ENCODE measurements around the gene CNTN3.

The CNTN3 gene

DNA sequence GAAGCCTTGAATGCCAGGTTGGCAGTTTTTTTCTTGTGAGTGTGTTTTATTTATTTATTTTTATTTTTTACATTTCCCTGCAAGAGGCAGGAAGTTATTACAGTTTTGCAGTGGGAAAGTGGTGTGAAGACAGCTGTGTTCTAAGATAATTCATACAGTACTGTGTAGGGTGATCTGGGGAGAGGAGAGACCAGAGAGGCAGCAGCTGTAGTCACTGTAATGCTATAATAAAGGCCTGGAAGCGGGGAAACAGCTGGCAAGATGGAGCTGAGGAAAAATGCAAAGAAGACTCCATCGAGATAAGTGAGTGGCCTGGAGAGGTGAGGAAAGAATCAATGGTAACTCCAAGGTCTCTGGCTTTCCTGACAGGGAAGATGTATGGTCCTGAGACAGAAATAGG lies 23.1 kb downstream of the CNTN3 start:
- ATAC-seq (no peak), DNase-seq (no peak)
- Mint-ChIP-seq H3K4me1 (no peaks in the 10 kb centered on the region), H3K27me3 (no peaks in the 10 kb centered on the region), H3K27ac (peak overlapping the region in 1 of 2 donors; percentile 53), H3K4me3 (no peak overlapping the region), H3K9me3 (peaks cover 12 to 15% of the 10 kb centered on the region in 2 donors)

DNA sequence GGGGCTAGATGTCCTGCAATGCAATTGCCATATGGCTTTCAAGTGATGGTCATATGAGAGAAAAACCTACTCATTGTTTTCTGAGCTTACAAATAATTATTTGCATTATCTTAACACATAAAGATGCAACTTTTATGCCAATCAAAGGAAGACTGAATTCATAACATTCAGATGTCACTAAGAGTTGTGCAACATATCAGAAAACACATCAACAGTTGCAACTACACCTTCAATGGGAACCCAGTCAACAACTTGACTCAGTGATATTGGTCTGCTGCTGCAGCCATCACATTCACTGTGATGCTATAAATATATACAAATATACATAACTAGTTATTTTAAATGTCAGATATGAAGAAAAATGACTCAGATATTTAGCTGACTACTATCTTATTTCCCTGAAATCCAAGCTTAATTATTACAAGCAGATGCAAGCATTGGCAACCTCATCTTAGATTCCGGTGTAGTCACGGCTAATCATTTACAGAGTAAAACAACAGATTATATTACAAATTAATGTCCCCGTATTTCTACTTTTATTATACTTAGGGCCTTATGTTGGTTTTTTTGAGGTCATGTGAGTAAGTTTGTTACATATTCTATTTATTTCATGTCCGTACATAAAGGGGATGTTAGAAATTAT lies 23.7 kb downstream of the CNTN3 start:
- Mint-ChIP-seq H3K27ac (no peak overlapping the region), H3K4me3 (no peak overlapping the region), H3K9me3 (peaks cover 12 to 15% of the 10 kb centered on the region in 2 donors), H3K4me1 (no peaks in the 10 kb centered on the region), H3K27me3 (no peaks in the 10 kb centered on the region)
- no peak for DNase-seq
- no peak for ATAC-seq

DNA sequence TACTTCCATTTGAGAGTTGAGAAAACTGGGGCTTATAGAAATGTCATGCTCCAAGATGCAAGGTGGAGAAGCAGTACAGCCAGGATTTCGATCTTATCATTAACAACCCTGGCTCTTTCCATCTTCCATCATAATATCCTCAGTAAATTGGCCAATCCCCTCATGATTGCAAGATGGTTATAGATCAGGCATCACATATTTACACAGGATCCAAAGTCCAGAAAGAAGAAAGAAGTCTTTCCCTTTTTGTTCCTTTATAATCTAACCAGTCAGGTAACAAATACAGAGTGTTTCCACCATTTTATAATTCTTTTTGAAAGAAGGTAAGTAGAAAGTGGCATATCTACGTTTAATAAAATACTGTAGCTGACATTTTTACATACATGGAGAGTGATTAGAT lies 29.7 kb downstream of the CNTN3 start:
- DNase-seq (no peak), ATAC-seq (no peak)
- Mint-ChIP-seq H3K27me3 (no peaks in the 10 kb centered on the region), H3K9me3 (peaks cover 0 to 4% of the 10 kb centered on the region in 2 donors), H3K4me3 (no peak overlapping the region), H3K27ac (no peak overlapping the region), H3K4me1 (no peaks in the 10 kb centered on the region)

DNA sequence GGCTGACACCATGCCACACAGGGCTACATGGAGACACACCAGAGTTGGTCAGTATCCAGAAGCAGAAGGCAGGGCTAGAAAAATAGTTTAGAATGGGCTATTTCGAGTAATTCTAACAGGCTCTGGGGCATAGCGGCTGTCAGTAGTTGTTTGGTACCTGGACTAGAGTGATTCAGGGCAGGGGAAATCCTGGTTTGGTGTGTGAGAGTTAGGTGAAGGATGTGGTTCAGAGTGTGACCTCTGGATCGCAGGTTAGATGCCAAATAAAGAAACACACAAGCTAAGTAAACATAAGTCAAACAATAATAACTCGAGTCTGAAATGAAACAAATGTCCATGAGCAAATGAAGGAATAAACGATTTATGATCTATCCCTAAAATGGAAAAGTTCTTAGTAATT lies 31.5 kb downstream of the CNTN3 start:
- DNase-seq: no peak
- no peak for ATAC-seq
- H3K9me3 Mint-ChIP-seq: peaks cover 0 to 4% of the 10 kb centered on the region in 2 donors
- H3K27ac Mint-ChIP-seq: no peak overlapping the region
- no peaks in the 10 kb centered on the region for H3K4me1 Mint-ChIP-seq
- no peaks in the 10 kb centered on the region for H3K27me3 Mint-ChIP-seq
- H3K4me3 Mint-ChIP-seq: no peak overlapping the region

DNA sequence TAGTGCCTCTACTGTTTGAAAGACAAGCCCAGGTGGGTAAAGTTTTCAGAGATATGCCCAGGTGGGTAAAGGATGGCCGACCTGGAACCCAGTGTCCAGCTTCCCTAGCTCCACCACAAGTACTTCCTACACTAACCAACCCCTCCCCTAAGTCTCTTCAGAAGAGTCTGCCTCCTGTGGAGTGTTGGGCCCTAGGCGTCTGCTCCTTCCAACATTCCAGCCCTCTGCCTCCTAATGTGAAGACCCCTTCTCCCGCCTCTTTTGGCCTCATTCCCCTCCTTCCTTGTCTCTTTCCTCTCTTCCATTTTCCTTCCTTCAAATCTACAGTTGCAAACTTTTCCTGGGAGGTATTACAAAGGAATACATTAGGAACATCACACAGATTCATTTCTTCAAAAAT lies 38.6 kb downstream of the CNTN3 start:
- ATAC-seq (no peak), DNase-seq (no peak)
- H3K4me1 Mint-ChIP-seq: no peaks in the 10 kb centered on the region
- H3K27me3 Mint-ChIP-seq: no peaks in the 10 kb centered on the region
- peaks cover 9% of the 10 kb centered on the region in 2 donors for H3K9me3 Mint-ChIP-seq
- no peak overlapping the region for H3K4me3 Mint-ChIP-seq
- no peak overlapping the region for H3K27ac Mint-ChIP-seq

DNA sequence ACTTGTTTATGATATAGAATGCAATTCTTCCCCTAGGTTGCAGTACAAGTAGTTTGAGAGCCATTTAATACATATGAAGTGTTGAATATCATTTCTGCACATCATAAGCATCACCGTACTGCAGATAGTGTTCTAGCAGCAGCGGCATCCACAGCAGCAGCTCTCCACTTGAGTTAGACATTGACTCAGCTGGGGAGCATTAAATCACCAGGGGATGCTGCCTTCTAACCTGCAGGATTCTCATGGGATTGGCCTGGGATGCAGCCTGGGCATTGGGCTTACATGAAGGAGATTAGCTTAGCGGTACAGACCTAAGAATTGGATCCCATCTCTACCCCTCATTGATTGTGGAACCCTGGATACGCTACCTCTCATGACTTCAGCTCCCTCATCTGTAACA lies 43.3 kb downstream of the CNTN3 start:
- no peaks in the 10 kb centered on the region for H3K27me3 Mint-ChIP-seq
- H3K4me1 Mint-ChIP-seq: no peaks in the 10 kb centered on the region
- peaks cover 10 to 13% of the 10 kb centered on the region in 2 donors for H3K9me3 Mint-ChIP-seq
- no peak overlapping the region for H3K4me3 Mint-ChIP-seq
- ATAC-seq (no peak), DNase-seq (no peak)
- no peak overlapping the region for H3K27ac Mint-ChIP-seq

Data from stimulated activated naive CD8-positive, alpha-beta T cell treated with anti-CD3 and anti-CD28 coated beads, Interleukin-15, amount 100 ng/mL, for 72 hours (primary cell).